Mucosa of gallbladder (tissue), 1 donor: ENCODE measurements around the gene PARPBP. TPM values are rescaled to one million over a fixed set of nuclear protein-coding genes. Genes with fewer than 3 reads are reported as not detected.
"Not testable (repeated sequence)": the region's sequence is repeated elsewhere in the genome, so short reads cannot be mapped to it uniquely, and the experiment has no call there.

Experiments used
- DNase-seq: peaks from one replicate; pipeline ENCODE4 v3.0.0-alpha.2; 2020; ENCODE audit warnings: low spot score
- total RNA-seq: library from RNA; stranded (reverse); gene quantifications from one replicate; pipeline ENCODE4 v1.2.1, GENCODE V29; 2021
- donor health status: DM: no; HTN: no; CAD: no.

The PARPBP gene
- total RNA-seq, 1 donor from 2014 or later = 1.2 TPM

- not testable (repeated sequence) for DNase-seq
Observed at GRCh38 chr12:102147062-102147587, 27.1 kb downstream of the PARPBP start.

DNA sequence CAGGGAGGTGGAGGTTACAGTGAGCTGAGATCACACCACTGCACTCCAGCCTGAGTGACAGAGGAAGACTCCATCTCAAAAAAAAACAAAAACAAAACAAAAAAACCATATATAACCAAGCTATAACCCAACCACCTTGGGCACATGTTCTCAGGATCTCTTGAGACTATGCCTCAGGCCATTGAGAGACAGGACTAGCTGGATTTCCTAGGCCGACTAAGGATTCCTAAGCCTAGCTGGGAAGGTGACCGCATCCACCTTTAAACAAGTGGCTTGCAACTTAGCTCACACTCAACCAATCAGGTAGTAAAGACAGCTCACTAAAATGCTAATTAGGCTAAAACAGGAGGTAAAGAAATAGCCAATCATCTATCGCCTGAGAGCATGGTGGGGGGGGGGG is 35.2 kb downstream of the PARPBP start:
- not testable (repeated sequence) for DNase-seq

DNA sequence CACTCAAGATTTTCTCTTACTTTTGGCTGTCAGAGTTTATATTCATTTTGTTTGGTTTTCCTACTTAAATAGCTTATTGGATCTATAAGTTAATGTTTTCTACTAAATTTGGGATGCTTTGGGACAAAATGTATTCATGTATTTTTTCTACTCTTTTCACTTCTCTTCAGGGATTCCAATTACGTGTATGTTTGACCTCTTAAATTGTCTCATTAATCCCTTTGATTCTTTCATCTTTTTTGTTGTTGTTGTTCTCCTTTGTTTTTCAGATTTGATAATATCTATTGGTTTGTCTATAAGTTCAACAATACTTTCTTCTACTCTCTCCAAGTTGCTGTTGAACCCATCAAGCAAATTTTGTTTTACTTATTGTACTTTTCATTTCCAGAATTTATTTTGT is 43.4 kb downstream of the PARPBP start:
- no peak for DNase-seq

DNA sequence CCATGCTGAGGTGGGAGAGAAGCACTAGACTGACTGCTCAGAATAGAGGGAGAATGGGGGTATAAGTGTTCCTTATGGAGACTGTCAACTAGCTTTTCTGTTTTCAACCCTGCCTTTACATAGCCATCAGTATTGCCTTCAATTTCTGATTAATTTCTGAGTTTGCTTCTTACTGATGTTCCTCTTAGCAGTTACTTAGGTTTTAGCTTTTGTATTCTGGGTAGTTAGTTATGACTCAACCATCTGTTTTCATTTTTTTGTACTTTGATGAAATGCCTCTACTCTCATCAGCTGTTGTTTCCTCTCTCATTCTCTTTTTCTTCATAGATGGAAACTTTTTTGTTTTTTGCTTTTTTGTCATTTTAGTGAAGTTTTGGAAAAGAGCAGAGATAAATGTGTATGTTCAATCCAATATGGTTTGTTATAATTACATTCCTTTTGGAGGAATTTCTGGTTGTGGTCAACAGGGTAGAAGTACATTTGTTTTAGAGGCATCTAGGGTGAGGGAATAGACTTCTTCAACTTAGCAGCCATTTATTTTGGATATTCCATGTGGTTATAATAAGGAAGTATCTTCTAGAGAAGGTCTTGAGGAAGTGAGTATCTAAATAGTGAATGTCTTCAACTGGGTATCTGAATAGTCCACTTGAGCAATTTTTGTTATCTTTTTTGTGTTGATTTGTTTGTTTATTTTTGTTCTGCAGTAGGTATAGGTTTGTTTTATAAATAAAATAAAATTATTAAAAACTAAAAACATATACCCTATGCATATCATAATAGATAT is 48.0 kb downstream of the PARPBP start:
- no peak for DNase-seq

GRCh38 chr12:102169922-102170621 is 50.1 kb downstream of the PARPBP start:
- no peak for DNase-seq

- DNase-seq = no peak
Observed at GRCh38 chr12:102171951-102172350, 52.0 kb downstream of the PARPBP start.

- DNase-seq = no peak
Observed at GRCh38 chr12:102172436-102172835, 52.5 kb downstream of the PARPBP start.

GRCh38 chr12:102174117-102174516 is 54.1 kb downstream of the PARPBP start:
- DNase-seq = no peak

GRCh38 chr12:102174761-102175160 is 54.8 kb downstream of the PARPBP start:
- DNase-seq = no peak

- no peak for DNase-seq
Observed at GRCh38 chr12:102182635-102183034, 62.7 kb downstream of the PARPBP start.

DNA sequence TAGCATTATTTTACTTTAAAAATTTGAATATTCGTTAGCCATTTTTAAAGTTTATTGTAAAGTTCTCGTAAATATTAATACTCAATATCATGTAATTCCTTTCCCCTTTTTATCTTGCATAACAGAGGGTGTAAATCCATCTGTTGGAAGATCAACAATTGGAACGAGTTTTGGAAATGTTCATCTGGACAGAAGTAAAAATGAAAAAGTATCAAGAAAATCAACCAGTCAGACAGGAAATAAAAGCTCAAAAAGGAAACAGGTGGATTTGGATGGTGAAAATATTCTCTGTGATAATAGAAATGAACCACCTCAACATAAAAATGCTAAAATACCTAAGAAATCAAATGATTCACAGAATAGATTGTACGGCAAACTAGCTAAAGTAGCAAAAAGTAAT is 75.8 kb downstream of the PARPBP start:
- DNase-seq = no peak

DNA sequence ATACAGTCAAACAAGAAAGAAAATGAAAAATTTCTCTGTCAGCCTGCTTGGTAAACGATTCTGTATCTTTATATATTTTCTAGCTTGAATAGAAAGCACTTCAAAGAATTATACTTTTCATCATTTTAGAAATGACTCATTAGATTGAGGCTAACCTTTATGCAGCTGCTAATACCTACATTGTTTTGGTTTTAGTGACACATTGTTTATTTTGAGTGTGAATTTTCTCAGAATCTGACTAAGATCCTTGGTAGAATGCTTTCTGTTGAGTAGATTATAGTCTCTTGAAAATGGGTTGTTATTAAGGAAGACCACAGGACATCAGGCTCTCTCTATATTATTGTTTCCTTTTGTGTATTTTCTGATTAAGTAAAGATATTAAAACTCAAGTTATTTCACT is 77.8 kb downstream of the PARPBP start, which contains the start of gene PMCH:
Gene PMCH (minus strand): TSS at position 45 of the 400 bp plus-strand sequence. CDS start 63 bp downstream, outside the sequence.
- DNase-seq = no peak

DNA sequence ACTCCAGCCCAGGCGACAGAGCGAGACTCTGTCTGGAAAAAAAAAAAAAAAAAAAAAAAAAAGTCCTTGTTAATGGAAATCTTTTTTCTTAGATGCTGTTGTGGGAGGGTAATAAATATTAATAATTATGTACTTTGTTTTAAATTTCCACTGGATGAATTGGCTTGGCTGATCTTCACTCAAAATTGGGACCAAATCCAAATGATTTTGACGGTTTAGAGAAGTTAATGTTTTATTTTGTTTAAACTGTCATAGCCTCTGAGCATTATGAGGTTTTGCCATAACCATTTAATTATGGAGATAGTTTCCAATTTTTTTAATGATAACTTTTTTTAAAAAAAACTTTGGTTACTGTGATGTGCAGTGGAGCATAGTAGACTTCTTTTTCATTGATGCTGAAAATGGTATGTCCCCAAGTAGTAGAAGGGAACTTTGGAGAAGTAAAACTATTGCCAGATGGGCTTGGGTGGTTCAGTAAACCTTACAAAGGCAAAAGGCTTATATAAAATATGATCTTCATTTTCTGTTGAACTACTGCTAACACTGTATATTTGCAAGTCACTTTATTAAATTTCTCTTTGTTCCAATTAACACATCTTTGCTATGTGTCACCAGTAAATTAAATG is 81.6 kb downstream of the PARPBP start:
- DNase-seq = no peak

- DNase-seq = no peak
Observed at GRCh38 chr12:102202556-102202955, 82.6 kb downstream of the PARPBP start.

DNA sequence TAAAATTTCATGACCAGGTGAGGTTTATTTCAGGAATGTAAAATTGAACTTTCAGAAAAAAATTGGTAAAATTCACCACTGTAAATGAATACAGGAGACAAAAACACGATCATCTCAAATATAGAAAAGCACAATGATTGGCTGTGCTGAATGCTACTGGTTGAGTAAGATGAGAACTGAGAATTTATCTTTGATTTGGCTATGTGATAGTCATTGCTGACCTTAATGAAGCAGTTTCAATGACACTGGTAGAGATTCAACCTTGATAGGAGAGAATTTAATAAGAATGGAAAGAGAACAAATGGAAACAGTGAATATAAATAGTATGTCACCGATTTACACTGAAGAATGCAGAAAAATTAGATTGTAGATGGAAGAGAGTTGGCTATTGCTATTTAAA is 84.0 kb downstream of the PARPBP start:
- DNase-seq = no peak

GRCh38 chr12:102215992-102216691 is 96.2 kb downstream of the PARPBP start:
- DNase-seq = no peak

GRCh38 chr12:102220736-102221135 is 100.8 kb downstream of the PARPBP start:
- DNase-seq = no peak

DNA sequence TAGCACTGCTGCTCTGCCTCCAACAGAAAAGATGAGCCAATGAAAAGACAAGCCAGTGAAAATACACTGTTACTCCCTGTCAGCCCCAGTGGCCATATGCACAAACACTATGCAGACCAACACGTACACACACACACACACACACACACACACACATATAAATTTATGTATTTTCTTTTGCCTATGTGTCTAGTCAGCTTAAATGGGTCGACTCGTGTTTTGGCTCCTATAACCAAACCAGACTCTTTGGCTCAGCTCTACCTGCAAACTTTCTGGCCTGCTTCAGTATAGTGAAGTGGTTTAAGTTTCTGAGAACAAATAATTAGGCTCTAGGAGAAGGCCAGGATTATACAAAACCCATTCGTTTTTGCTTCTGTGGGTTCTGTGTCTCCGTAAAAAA is 108.0 kb downstream of the PARPBP start:
- no peak for DNase-seq

GRCh38 chr12:102232036-102232435 is 112.1 kb downstream of the PARPBP start:
- no peak for DNase-seq

DNA sequence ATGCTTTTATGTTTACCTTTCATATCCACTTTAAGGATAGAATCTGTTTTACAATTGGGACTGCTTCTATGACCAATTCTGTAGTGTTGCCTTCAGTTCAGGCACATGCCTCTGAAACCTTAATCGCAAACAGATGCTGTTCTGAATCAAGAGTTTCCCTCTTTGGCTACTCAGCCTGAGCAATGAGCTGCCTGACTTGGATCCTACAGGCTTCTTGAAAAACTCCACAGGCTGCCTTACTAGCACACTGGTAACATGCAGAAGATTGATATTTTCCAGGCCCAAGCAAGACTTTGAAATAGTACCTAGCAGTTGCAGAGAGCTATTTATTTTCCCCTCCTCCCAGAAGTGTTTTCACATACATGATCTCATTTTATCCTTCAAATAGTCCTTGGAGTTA is 112.5 kb downstream of the PARPBP start:
- peak; percentile 13 for DNase-seq

GRCh38 chr12:102234599-102234998 is 114.6 kb downstream of the PARPBP start:
- no peak for DNase-seq

DNA sequence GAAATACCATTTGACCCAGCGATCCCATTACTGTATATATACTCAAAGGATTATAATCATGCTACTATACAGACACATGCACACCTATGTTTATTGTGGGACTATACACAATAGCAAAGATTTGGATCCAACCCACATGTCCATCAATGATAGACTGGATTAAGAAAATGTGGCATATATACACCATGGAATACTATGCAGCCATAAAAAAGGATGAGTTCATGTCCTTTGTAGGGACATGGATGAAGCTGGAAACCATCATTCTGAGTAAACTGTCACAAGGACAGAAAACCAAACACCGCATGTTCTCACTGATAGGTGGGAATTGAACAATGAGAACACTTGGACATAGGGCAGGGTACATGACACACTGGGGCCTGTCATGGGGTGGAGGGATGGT is 120.9 kb downstream of the PARPBP start:
- DNase-seq = not testable (repeated sequence)
